Osteoblast (primary cell): ENCODE results near the gene ERLIN1. TPM values are rescaled to one million over a fixed set of nuclear protein-coding genes. Genes with fewer than 3 reads are reported as not detected.

Source experiments
- DNase-seq: peaks from one replicate; pipeline ENCODE4 v3.0.0; 2011; ENCODE audit warnings: low spot score, mixed read lengths; ENCODE audit not compliant: insufficient read length; ENCODE audit errors: missing footprints
- H2AFZ ChIP-seq: 2 replicates; pipeline ENCODE4 v1.6.0; 2011; ENCODE audit warnings: mild to moderate bottlenecking, low read length
- H3K27ac ChIP-seq: 2 replicates; pipeline ENCODE4 v1.5.1; 2011; ENCODE audit warnings: mild to moderate bottlenecking, low read depth, low read length, moderate library complexity
- H3K27me3 ChIP-seq: 2 replicates; pipeline ENCODE4 v1.6.0; 2012; ENCODE audit warnings: mild to moderate bottlenecking, control low read depth, inconsistent platforms, low read length, moderate library complexity; ENCODE audit not compliant: insufficient read depth
- H3K36me3 ChIP-seq: 2 replicates; pipeline ENCODE4 v1.5.1; 2011; ENCODE audit warnings: mild to moderate bottlenecking, low read length, control low read depth, moderate library complexity; ENCODE audit not compliant: insufficient read depth
- H3K4me1 ChIP-seq: 2 replicates; pipeline ENCODE4 v1.5.1; 2011; ENCODE audit warnings: mild to moderate bottlenecking, low read length, control low read depth, moderate library complexity; ENCODE audit not compliant: insufficient read depth
- H3K4me2 ChIP-seq: 2 replicates; pipeline ENCODE4 v1.6.0; 2011; ENCODE audit warnings: mild to moderate bottlenecking, low read length; ENCODE audit not compliant: insufficient read depth
- H3K4me3 ChIP-seq: fragments of 200-600 bp; sonication (generic); 3 replicates; pipeline ENCODE4 v1.5.1; 2012; ENCODE audit warnings: mild to moderate bottlenecking, low read length, inconsistent platforms; ENCODE audit not compliant: insufficient read depth
- H3K79me2 ChIP-seq: 2 replicates; pipeline ENCODE4 v1.6.0; 2012; ENCODE audit warnings: mild to moderate bottlenecking, low read length, control low read depth, inconsistent platforms; ENCODE audit not compliant: insufficient read depth
- H3K9me3 ChIP-seq: 2 replicates; pipeline ENCODE4 v1.5.1; 2011; ENCODE audit warnings: low read depth, low read length, control low read depth
- H4K20me1 ChIP-seq: 2 replicates; pipeline ENCODE4 v1.6.0; 2012; ENCODE audit warnings: mild to moderate bottlenecking, low read length, control low read depth; ENCODE audit not compliant: insufficient read depth
- CTCF ChIP-seq: IDR thresholded peaks from 2 replicates; pipeline ENCODE4 v1.5.1; 2011; ENCODE audit warnings: mild to moderate bottlenecking, low read depth, low read length, moderate library complexity; ENCODE audit errors: extremely low read depth
- total RNA-seq: library from RNA; depleted of rRNA; stranded (reverse); fragments of >200 nt; gene quantifications from 2 replicates; pipeline ENCODE4 v1.2.3, GENCODE V29; 2012

ERLIN1 gene
- total RNA-seq, 1 donor = 28.6 TPM

DNA sequence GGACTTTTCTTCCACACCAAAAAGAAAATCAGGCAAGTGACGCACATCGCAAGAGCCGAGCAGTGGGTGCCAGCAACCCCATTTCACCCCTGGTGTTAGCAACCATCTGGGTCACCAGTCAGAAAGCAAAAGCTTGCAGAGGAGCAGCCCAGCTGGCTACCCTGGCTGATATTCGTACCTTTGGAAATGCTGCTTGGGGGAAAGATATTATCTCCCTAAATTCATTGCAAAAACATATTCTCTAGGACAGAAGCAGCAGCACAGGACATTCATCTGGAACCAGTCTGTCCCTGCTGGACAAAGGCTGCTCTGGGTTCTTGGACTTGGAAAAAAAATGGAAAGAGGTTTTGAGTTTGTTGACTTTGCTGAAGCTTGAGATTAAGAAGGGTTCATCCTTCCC is 45.8 kb downstream of the ERLIN1 start:
- H3K27me3 ChIP-seq = peaks cover 22% of the 10 kb centered on the region
- H4K20me1 ChIP-seq = no peaks in the 10 kb centered on the region
- H3K4me2 ChIP-seq = no peak overlapping the region
- H3K4me1 ChIP-seq = no peaks in the 10 kb centered on the region
- no peak overlapping the region for H2AFZ ChIP-seq
- no peak for TF ChIP-seq CTCF
- H3K4me3 ChIP-seq = no peak overlapping the region
- no peak for DNase-seq
- no peaks in the 10 kb centered on the region for H3K9me3 ChIP-seq
- no peak overlapping the region for H3K27ac ChIP-seq
- no peaks in the 10 kb centered on the region for H3K79me2 ChIP-seq
- H3K36me3 ChIP-seq = no peaks in the 10 kb centered on the region

GRCh38 chr10:100138921-100139496 is 46.8 kb downstream of the ERLIN1 start:
- no peak for DNase-seq
- Histone ChIP-seq H3K27me3 (peaks cover 22% of the 10 kb centered on the region), H3K79me2 (no peaks in the 10 kb centered on the region), H3K36me3 (no peaks in the 10 kb centered on the region), H2AFZ (no peak overlapping the region), H3K4me2 (no peak overlapping the region), H4K20me1 (no peaks in the 10 kb centered on the region), H3K9me3 (no peaks in the 10 kb centered on the region), H3K4me3 (no peak overlapping the region), H3K4me1 (no peaks in the 10 kb centered on the region), H3K27ac (no peak overlapping the region)
- TF ChIP-seq CTCF = no peak

- Histone ChIP-seq H3K4me3 (no peak overlapping the region), H2AFZ (no peak overlapping the region), H3K36me3 (no peaks in the 10 kb centered on the region), H3K27me3 (peaks cover 14% of the 10 kb centered on the region), H3K27ac (no peak overlapping the region), H3K4me1 (no peaks in the 10 kb centered on the region), H3K4me2 (no peak overlapping the region), H3K79me2 (no peaks in the 10 kb centered on the region), H3K9me3 (no peaks in the 10 kb centered on the region), H4K20me1 (no peaks in the 10 kb centered on the region)
- no peak for DNase-seq
- no peak for TF ChIP-seq CTCF
Observed at GRCh38 chr10:100135486-100135885, 50.3 kb downstream of the ERLIN1 start.

- Histone ChIP-seq H2AFZ (no peak overlapping the region), H3K27me3 (peaks cover 15% of the 10 kb centered on the region), H3K27ac (no peak overlapping the region), H4K20me1 (no peaks in the 10 kb centered on the region), H3K36me3 (no peaks in the 10 kb centered on the region), H3K9me3 (no peaks in the 10 kb centered on the region), H3K4me1 (no peaks in the 10 kb centered on the region), H3K79me2 (no peaks in the 10 kb centered on the region), H3K4me3 (no peak overlapping the region), H3K4me2 (no peak overlapping the region)
- no peak for TF ChIP-seq CTCF
- DNase-seq = no peak
Observed at GRCh38 chr10:100133801-100134200, 52.0 kb downstream of the ERLIN1 start.
